GM19328 (cell line): ENCODE data around the gene OXTR.

Source experiments
- ATAC-seq: cut with Tn5 transposase; IDR thresholded peaks from one replicate; pipeline ENCODE4 v1.9.1; 2021; ENCODE audit warnings: mild to moderate bottlenecking, moderate library complexity; ENCODE audit not compliant: unreplicated experiment

Gene OXTR

GRCh38 chr3:8713901-8714759 lies 55.3 kb downstream of the OXTR start:
- ATAC-seq, result no peak

DNA sequence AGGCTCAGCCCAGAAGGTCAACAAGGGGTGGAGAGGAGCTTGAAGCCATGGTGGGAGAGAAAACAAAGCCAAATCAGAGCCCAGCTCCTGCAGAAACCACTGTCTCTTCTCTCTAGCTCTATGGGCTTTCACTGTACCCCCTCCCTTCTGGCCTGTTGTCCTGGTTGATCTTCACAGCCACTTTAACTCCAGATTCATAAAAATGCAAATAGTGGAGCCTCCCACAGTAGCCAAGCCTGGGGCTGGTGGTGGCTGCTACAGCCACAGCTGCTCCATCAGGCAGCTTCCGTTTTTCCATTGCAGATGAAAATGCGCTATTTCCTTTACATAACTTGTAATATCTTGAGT lies 56.5 kb downstream of the OXTR start:
- ATAC-seq, result no peak

DNA sequence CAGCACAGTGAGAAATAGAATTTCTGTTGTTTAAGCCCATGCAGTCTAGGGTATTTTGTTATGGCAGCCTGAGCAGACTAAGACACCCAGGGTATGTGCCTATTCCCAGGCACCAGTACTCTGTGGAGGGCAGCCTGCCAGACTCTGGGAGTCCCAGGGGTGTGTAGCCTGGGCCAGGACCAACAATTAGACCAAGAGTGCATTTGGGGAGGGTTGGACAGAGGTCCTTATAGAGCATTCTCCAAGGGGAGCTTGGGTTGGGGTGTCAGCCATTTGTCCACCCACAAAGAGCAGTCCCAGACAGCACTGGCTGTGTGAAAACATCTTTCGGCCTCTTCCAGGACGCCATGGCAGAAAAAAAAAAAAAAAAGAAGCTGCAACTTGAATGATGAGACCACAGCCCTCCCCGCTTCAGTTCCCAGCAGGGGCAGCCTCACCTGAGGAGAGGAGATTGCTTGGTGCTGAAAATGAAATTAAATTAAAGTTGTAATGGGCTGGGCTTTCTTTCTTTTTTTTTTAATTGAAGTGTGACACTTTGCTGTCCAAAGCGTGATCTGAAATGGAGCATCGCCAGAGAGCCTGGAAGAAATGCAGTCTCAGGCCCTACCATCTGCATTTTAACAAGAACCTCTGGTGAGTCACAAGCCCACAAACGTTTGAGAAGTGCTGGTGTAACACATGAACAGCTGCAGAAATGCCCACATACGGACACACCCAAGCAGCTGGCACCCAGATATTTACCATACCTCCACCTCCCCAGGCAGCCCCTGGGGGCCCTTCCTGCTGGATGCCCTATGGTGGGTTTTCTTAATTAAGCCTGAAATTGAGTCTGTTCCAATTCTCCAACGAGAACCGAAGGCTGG lies 57.1 kb downstream of the OXTR start:
- no peak for ATAC-seq

DNA sequence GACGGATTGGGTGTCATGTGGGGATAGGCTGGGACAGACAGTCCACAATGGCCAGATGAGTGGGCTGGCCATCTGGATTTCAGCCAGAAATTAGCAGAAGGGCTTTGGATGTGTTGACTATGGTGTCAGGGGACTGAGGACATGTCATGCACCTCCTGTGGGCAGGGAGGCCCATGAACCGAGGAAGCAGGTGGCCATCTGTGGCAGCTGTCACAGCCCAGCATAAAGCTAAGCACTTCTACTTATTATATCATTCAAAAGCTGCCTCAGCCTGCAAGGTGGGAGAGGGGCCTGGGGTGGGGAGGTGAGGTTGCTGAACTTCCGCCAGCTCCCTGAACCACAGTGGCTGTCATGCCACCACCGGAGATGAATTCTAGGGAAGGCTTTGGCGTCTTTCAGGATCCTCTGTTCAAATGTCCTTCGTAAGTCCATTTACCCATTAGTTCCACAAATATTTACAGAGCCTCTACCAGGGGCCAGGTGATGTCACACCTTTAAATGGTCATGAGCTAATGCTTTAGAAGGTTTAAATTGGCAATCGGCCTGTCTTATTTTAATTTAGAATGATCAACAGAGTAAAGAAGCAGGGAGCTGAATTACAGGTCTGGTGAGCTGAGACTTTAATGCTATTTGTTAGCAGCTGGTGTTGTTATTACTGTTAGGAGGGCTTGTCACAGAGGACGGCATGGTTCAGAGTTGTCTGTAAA lies 59.5 kb downstream of the OXTR start:
- no peak for ATAC-seq

GRCh38 chr3:8709287-8709686 lies 60.1 kb downstream of the OXTR start:
- ATAC-seq, result no peak

- no peak for ATAC-seq
Observed at GRCh38 chr3:8705575-8705974, 63.8 kb downstream of the OXTR start.

DNA sequence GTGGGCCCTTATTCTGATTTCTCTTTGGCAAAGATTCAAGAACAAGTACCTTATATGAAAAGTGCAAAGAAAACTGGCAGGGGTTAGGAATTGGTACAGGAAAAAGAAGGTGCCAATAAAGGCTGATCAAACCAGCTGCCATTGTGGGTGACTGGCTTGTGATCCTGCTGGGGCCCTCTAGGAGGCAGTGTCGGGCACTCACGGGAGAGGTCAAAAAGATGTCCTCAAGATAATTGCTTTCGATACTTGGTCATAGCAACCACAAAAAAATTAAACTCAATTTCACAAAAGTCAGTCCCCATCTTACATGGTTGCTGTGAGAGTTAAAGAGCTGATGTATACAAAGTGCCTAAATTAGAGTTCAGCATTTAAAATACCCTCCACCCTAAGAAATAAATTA lies 66.9 kb downstream of the OXTR start:
- no peak for ATAC-seq
